Measurements from ENCODE around the gene CCDC148.

DNA sequence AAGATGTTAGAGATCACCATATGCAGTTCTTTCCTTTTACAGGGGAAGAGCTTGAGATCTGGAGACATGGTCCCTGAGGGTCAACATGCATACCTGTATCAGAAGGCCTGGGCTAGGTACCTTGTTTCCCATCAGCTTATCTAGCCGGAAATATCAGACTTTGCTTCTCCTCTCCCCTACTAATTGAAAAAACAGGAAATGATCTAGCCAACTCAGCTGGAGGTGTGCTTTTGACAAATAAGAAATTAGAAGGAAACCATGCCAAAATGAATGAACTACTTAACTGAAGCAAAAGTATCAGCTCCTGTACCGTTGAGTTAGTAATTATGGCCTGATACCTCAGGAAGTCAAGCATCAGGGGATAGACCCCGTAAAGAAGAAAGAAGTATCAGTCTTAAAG is 20.6 kb upstream of the CCDC148 start:
- TF ChIP-seq, protein P1, sequence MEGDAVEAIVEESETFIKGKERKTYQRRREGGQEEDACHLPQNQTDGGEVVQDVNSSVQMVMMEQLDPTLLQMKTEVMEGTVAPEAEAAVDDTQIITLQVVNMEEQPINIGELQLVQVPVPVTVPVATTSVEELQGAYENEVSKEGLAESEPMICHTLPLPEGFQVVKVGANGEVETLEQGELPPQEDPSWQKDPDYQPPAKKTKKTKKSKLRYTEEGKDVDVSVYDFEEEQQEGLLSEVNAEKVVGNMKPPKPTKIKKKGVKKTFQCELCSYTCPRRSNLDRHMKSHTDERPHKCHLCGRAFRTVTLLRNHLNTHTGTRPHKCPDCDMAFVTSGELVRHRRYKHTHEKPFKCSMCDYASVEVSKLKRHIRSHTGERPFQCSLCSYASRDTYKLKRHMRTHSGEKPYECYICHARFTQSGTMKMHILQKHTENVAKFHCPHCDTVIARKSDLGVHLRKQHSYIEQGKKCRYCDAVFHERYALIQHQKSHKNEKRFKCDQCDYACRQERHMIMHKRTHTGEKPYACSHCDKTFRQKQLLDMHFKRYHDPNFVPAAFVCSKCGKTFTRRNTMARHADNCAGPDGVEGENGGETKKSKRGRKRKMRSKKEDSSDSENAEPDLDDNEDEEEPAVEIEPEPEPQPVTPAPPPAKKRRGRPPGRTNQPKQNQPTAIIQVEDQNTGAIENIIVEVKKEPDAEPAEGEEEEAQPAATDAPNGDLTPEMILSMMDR (IDR thresholded peaks at IDR 0.05; ENCODE audit: low read depth, low read length): no peak
- no peak for TF ChIP-seq POLR2A (IDR thresholded peaks at IDR 0.05; ENCODE audit: extremely low read depth, insufficient read length)
- TF ChIP-seq, protein P2, sequence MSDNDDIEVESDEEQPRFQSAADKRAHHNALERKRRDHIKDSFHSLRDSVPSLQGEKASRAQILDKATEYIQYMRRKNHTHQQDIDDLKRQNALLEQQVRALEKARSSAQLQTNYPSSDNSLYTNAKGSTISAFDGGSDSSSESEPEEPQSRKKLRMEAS (IDR thresholded peaks at IDR 0.05; ENCODE audit: low read depth, low read length): no peak

Data from NB4 (cell line).